ENCODE measurements around the gene C3orf80. TPM values are rescaled to one million over a fixed set of nuclear protein-coding genes. Genes with fewer than 3 reads are reported as not detected.

Gene C3orf80
- total RNA-seq, 1 experiment from 2014 or later, result 3.0 TPM

- Mint-ChIP-seq H3K4me1 (ENCODE audit: low read depth, unreplicated experiment) (peaks cover 7% of the 10 kb centered on the region), H3K36me3 (ENCODE audit: insufficient read depth, unreplicated experiment) (no peaks in the 10 kb centered on the region), H3K4me3 (ENCODE audit: low read depth, unreplicated experiment) (no peak overlapping the region), H3K27me3 (ENCODE audit: unreplicated experiment) (no peaks in the 10 kb centered on the region), H3K9me3 (ENCODE audit: low read depth, unreplicated experiment) (no peaks in the 10 kb centered on the region), H3K27ac (ENCODE audit: unreplicated experiment) (no peak overlapping the region)
- DNase-seq, result no peak
- no TSS peak for BruUV-seq (replicated peaks)
- intact Hi-C loops (cut with micrococcal nuclease; ENCODE audit: unreplicated experiment), result no loop called here
- TF ChIP-seq CTCF (IDR thresholded peaks at IDR 0.05; ENCODE audit: unreplicated experiment), result no peak
- CTCF ChIA-PET, result interaction anchor here (0.9 kb wide), 1 partner anchor 74 kb away, joined by 4 read pairs; no protein-coding TSS in a partner anchor
These were observed 39.9 kb downstream of the C3orf80 start for GRCh38 chr3:160265088-160265487.

Other genes starting within 250 kb of the C3orf80 start
- gene IL12A, start 236.6 kb upstream of the C3orf80 start, total RNA-seq (2022), result 1.0 and 3.6 TPM in 2 replicates
- 58.0 and 61.8 TPM in 2 replicates for gene IFT80, start 173.8 kb downstream of the C3orf80 start, total RNA-seq (2022)
- gene SMC4, start 174.2 kb downstream of the C3orf80 start, total RNA-seq (2022), result 231 and 256 TPM in 2 replicates
- 20.8 and 22.3 TPM in 2 replicates for gene TRIM59, start 224.4 kb downstream of the C3orf80 start, total RNA-seq (2022)